ENCODE results near the gene ERN1.

- TF ChIP-seq EZH2 (IDR thresholded peaks at IDR 0.05) (no peak), POLR2AphosphoS5 (IDR thresholded peaks at IDR 0.05; ENCODE audit: borderline replicate concordance, low read depth, low read length) (no peak), FOXP2 (optimal IDR thresholded peaks at IDR 0.05; ENCODE audit: control extremely low read depth, extremely low read length, insufficient read depth) (no peak)
Observed at GRCh38 chr17:64129515-64129764, 504 bp downstream of the ERN1 start.
